Uterus (tissue), 2 donors: ENCODE results near the gene KLK10.

Source experiments
- CTCF ChIP-seq, 4 experiments: fragments of 200-600 bp in 2 of 4; fragments of 450-650 bp in 2 of 4; sonication (generic) in 2 of 4; IDR thresholded peaks; one replicate each; pipeline ENCODE4 v1.5.1; 2016 to 2019; ENCODE audit warnings: antibody characterized with exemption in 4 of 4, mild to moderate bottlenecking in 2 of 4, moderate library complexity in 1 of 4
- POLR2A ChIP-seq, 2 donors: fragments of 450-650 bp; IDR thresholded peaks; one replicate each; pipeline ENCODE4 v1.6.1; 2016; ENCODE audit warnings: antibody characterized with exemption in 2 of 2, mild to moderate bottlenecking in 1 of 2, moderate library complexity in 1 of 2

- no peak for TF ChIP-seq POLR2A (IDR thresholded peaks at IDR 0.05)
- no peak for TF ChIP-seq CTCF (IDR thresholded peaks at IDR 0.05)
Measured at GRCh38 chr19:51059715-51060114, 40.2 kb upstream of the KLK10 start.
